HepG2 (cell line): ENCODE results near the gene IL1RL2.

Source experiments
- CREB1 ChIP-seq, 2 experiments: fragments of 450-650 bp in 1 of 2; IDR thresholded peaks; 2 replicates each; pipeline ENCODE4 v1.6.1; 2016 to 2017; ENCODE audit warnings: control low read depth in 1 of 2, mild to moderate bottlenecking in 1 of 2, missing compliant biosample characterization in 1 of 2, missing genetic modification characterization in 1 of 2
- CSRNP2 ChIP-seq: sonication (generic); formaldehyde crosslinking; conservative IDR thresholded peaks from 2 replicates; pipeline ENCODE4 v1.8.0; 2022; ENCODE audit warnings: low read depth, missing genetic modification reagents
- CTCF ChIP-seq: sonication (generic); formaldehyde crosslinking; IDR thresholded peaks from 2 replicates; pipeline ENCODE4 v1.5.0; 2020; ENCODE audit warnings: mild to moderate bottlenecking, missing genetic modification reagents, moderate library complexity
- ELF4 ChIP-seq: sonication (generic); formaldehyde crosslinking; IDR thresholded peaks from 2 replicates; pipeline ENCODE4 v1.5.0; 2020; ENCODE audit warnings: missing genetic modification reagents, mild to moderate bottlenecking, moderate library complexity, borderline replicate concordance
- ZNF280D ChIP-seq: sonication (generic); formaldehyde crosslinking; IDR thresholded peaks from 2 replicates; pipeline ENCODE4 v1.5.1; 2020; ENCODE audit warnings: mild to moderate bottlenecking, missing genetic modification reagents

- TF ChIP-seq ZNF280D (CRISPR knock-in tag) (no peak), CSRNP2 (no peak), ELF4 (CRISPR knock-in tag) (no peak), CTCF (CRISPR knock-in tag) (no peak), CREB1 (IDR thresholded peaks at IDR 0.05) (no peak), CREB1 (CRISPR knock-in tag; IDR thresholded peaks at IDR 0.05) (no peak)
Measured at GRCh38 chr2:102271844-102272243, 85.0 kb downstream of the IL1RL2 start.
